H1 (cell line): ENCODE data around the gene NKX2-4. TPM values are rescaled to one million over a fixed set of nuclear protein-coding genes. Genes with fewer than 3 reads are reported as not detected.

Experiments used
- CTCF ChIA-PET: fragments of 300-600 bp; sonication (Branson Sonifier 250); formaldehyde crosslinking; loops from one replicate; lab custom pipeline; 2021; ENCODE audit not compliant: partially characterized antibody; lab: Charles Lee
- POLR2A ChIA-PET: fragments of 300-600 bp; sonication (Branson Sonifier 250); formaldehyde crosslinking; loops from one replicate; lab custom pipeline; 2021; ENCODE audit warnings: inconsistent platforms; ENCODE audit not compliant: partially characterized antibody; lab: Charles Lee
- DNase-seq, 2 experiments: peaks; one replicate each; pipeline versions ENCODE4 v3.0.0 to v3.0.0-alpha.2; 2010 to 2022; ENCODE audit warnings: low spot score in 2 of 2, low read depth in 1 of 2, mixed read lengths in 1 of 2
- FAIRE-seq: peaks from 2 replicates; lab custom pipeline; 2011; peaks lifted over from hg19 to GRCh38; lab: Jason Lieb, UNC
- H2AFZ ChIP-seq: 2 replicates; pipeline ENCODE4 v1.8.1; 2012; ENCODE audit warnings: low read length, inconsistent platforms
- H2AK5ac ChIP-seq: 2 replicates; pipeline ENCODE4 v1.6.1; 2013; ENCODE audit warnings: low read depth, low read length
- H2BK120ac ChIP-seq: replicated peaks from 2 replicates; pipeline ENCODE3; 2013; ENCODE audit warnings: low read depth, low read length, inconsistent platforms
- H2BK12ac ChIP-seq: 2 replicates; pipeline ENCODE4 v1.6.1; 2013; ENCODE audit warnings: low read depth, low read length
- H2BK15ac ChIP-seq: 2 replicates; pipeline ENCODE4 v1.6.1; 2013; ENCODE audit warnings: low read length
- H2BK20ac ChIP-seq: 2 replicates; pipeline ENCODE4 v1.6.1; 2013; ENCODE audit warnings: low read length
- H2BK5ac ChIP-seq: 2 replicates; pipeline ENCODE4 v1.6.1; 2013; ENCODE audit warnings: low read depth, low read length
- H3K14ac ChIP-seq: 2 replicates; pipeline ENCODE4 v1.6.1; 2013; ENCODE audit warnings: inconsistent platforms; ENCODE audit not compliant: insufficient read length
- H3K18ac ChIP-seq: 2 replicates; pipeline ENCODE4 v1.6.1; 2013; ENCODE audit warnings: low read length; ENCODE audit errors: extremely low read depth
- H3K23ac ChIP-seq: 2 replicates; pipeline ENCODE4 v1.6.1; 2013; ENCODE audit warnings: inconsistent platforms; ENCODE audit not compliant: insufficient read length
- H3K23me2 ChIP-seq: 2 replicates; pipeline ENCODE4 v1.6.1; 2013; ENCODE audit warnings: low read depth, low read length
- H3K27ac ChIP-seq: 2 replicates; pipeline ENCODE4 v1.6.1; 2011; ENCODE audit warnings: low read depth, low read length, inconsistent platforms
- H3K27me3 ChIP-seq, 4 experiments: replicated peaks in 1 of 4; 1 replicate in 1 of 4; 2 replicates in 3 of 4; pipeline versions ENCODE4 v1.6.1 to v1.8.1; 2011 to 2013; ENCODE audit warnings: low read length in 3 of 4, mild to moderate bottlenecking in 3 of 4, inconsistent platforms in 2 of 4, mixed read lengths in 2 of 4, moderate library complexity in 1 of 4; ENCODE audit not compliant: control insufficient read depth in 3 of 4, insufficient read depth in 3 of 4; ENCODE audit errors: extremely low read depth in 1 of 4
- H3K36me3 ChIP-seq, 4 experiments: 2 replicates each; pipeline versions ENCODE4 v1.6.1 to v1.8.1; 2011 to 2013; ENCODE audit warnings: mild to moderate bottlenecking in 4 of 4, low read length in 3 of 4, moderate library complexity in 2 of 4, control low read depth in 1 of 4, inconsistent platforms in 1 of 4; ENCODE audit not compliant: insufficient read depth in 4 of 4, control insufficient read depth in 2 of 4
- H3K4ac ChIP-seq: replicated peaks from 2 replicates; pipeline ENCODE3; 2013; ENCODE audit warnings: low read length, low read depth, mixed read lengths, inconsistent platforms; ENCODE audit not compliant: insufficient read length
- H3K4me1 ChIP-seq, 4 experiments: replicated peaks in 1 of 4; 1 replicate in 1 of 4; 2 replicates in 3 of 4; pipeline versions ENCODE4 v1.6.1 to v1.8.1; 2011 to 2013; ENCODE audit warnings: low read length in 3 of 4, inconsistent platforms in 2 of 4, mixed read lengths in 1 of 4; ENCODE audit not compliant: insufficient read depth in 4 of 4, control insufficient read depth in 3 of 4
- H3K4me2 ChIP-seq, 2 experiments: 2 replicates each; pipeline versions ENCODE4 v1.6.1 to v1.8.1; 2011 to 2013; ENCODE audit warnings: low read depth in 2 of 2, low read length in 2 of 2, control low read depth in 1 of 2, inconsistent platforms in 1 of 2, mild to moderate bottlenecking in 1 of 2; ENCODE audit not compliant: insufficient read depth in 1 of 2
- H3K4me3 ChIP-seq, 4 experiments: fragments of 200-600, 300-600 bp in 1 of 4; sonication (generic), shearing (Covaris generic), sonication (Bioruptor Twin) in 1 of 4; 2 replicates each; pipeline versions ENCODE4 v1.5.1 to v1.8.1; 2011 to 2016; ENCODE audit warnings: low read length in 4 of 4, low read depth in 3 of 4, control low read depth in 2 of 4, inconsistent platforms in 2 of 4, mild to moderate bottlenecking in 2 of 4, mixed read lengths in 1 of 4, moderate library complexity in 1 of 4; ENCODE audit not compliant: insufficient read depth in 2 of 4; ENCODE audit errors: extremely low read depth in 1 of 4
- H3K56ac ChIP-seq: replicated peaks from 2 replicates; pipeline ENCODE3; 2013; ENCODE audit warnings: low read depth, mild to moderate bottlenecking, mixed read lengths, low read length, inconsistent platforms; ENCODE audit not compliant: insufficient read length
- H3K79me1 ChIP-seq: 2 replicates; pipeline ENCODE4 v1.6.1; 2013; ENCODE audit warnings: low read depth, low read length, control low read depth
- H3K79me2 ChIP-seq, 2 experiments: 2 replicates each; pipeline versions ENCODE4 v1.6.1 to v1.8.1; 2012 to 2013; ENCODE audit warnings: low read length in 2 of 2, mild to moderate bottlenecking in 2 of 2, inconsistent platforms in 1 of 2; ENCODE audit not compliant: insufficient read depth in 2 of 2, control insufficient read depth in 1 of 2
- H3K9ac ChIP-seq, 4 experiments: replicated peaks in 1 of 4; 1 replicate in 1 of 4; 2 replicates in 3 of 4; pipeline versions ENCODE4 v1.6.1 to v1.8.1; 2011 to 2013; ENCODE audit warnings: low read depth in 3 of 4, low read length in 3 of 4, control low read depth in 2 of 4, mild to moderate bottlenecking in 2 of 4, moderate library complexity in 2 of 4, inconsistent platforms in 1 of 4; ENCODE audit errors: extremely low read depth in 1 of 4
- H3K9me3 ChIP-seq, 2 experiments: 2 replicates each; pipeline versions ENCODE4 v1.6.1 to v1.8.1; 2012 to 2013; ENCODE audit warnings: mild to moderate bottlenecking in 2 of 2, moderate library complexity in 2 of 2, control low read depth in 1 of 2, inconsistent platforms in 1 of 2, low read depth in 1 of 2, low read length in 1 of 2, mixed read lengths in 1 of 2; ENCODE audit not compliant: insufficient read depth in 2 of 2
- H4K20me1 ChIP-seq, 2 experiments: replicated peaks in 1 of 2; 2 replicates each; pipeline versions ENCODE3 to v1.8.1; 2011 to 2013; ENCODE audit warnings: inconsistent platforms in 2 of 2, low read length in 2 of 2, mild to moderate bottlenecking in 1 of 2; ENCODE audit not compliant: insufficient read depth in 2 of 2, control insufficient read depth in 1 of 2
- H4K5ac ChIP-seq: 2 replicates; pipeline ENCODE4 v1.6.1; 2013; ENCODE audit warnings: low read length, low read depth, mixed read lengths, inconsistent platforms; ENCODE audit not compliant: insufficient read length
- H4K8ac ChIP-seq: 2 replicates; pipeline ENCODE4 v1.8.0; 2013; ENCODE audit warnings: mild to moderate bottlenecking, moderate library complexity, low read length, inconsistent platforms; ENCODE audit not compliant: insufficient read depth; ENCODE audit errors: extremely low read depth
- H4K91ac ChIP-seq: replicated peaks from 2 replicates; pipeline ENCODE3; 2013; ENCODE audit warnings: low read length, mixed read lengths, inconsistent platforms; ENCODE audit not compliant: insufficient read length
- ATF2 ChIP-seq: IDR thresholded peaks from 2 replicates; pipeline ENCODE4 v1.6.1; 2012; ENCODE audit warnings: low read length, inconsistent platforms
- CBX8 ChIP-seq: fragments of 300-800, 300-1000 bp; sonication (generic); IDR thresholded peaks from 2 replicates; pipeline ENCODE4 v1.7.1; 2016; ENCODE audit warnings: low read depth, low read length, borderline replicate concordance
- CEBPB ChIP-seq: IDR thresholded peaks from 2 replicates; pipeline ENCODE4 v1.6.1; 2012; ENCODE audit warnings: low read depth, low read length
- HDAC2 ChIP-seq, 2 experiments: fragments of 300-600 bp in 1 of 2; sonication (generic) in 1 of 2; IDR thresholded peaks; 2 replicates each; pipeline ENCODE4 v1.6.1; 2011 to 2012; ENCODE audit warnings: low read depth in 2 of 2, low read length in 2 of 2, mild to moderate bottlenecking in 2 of 2, moderate library complexity in 2 of 2, borderline replicate concordance in 1 of 2, inconsistent platforms in 1 of 2
- JUN ChIP-seq: IDR thresholded peaks from 2 replicates; pipeline ENCODE4 v1.6.1; 2011; ENCODE audit warnings: low read depth, mild to moderate bottlenecking, improper control_type of control experiment, low read length
- KDM4A ChIP-seq: IDR thresholded peaks from one replicate; pipeline ENCODE4 v1.7.1; 2012; ENCODE audit warnings: low read depth, mild to moderate bottlenecking, moderate library complexity, low read length, inconsistent platforms; ENCODE audit not compliant: severe bottlenecking
- NRF1 ChIP-seq: IDR thresholded peaks from 2 replicates; pipeline ENCODE4 v1.6.1; 2011; ENCODE audit warnings: mild to moderate bottlenecking, low read depth, low read length, improper control_type of control experiment
- RAD21 ChIP-seq, 2 experiments: IDR thresholded peaks in 1 of 2; conservative IDR thresholded peaks in 1 of 2; 2 replicates each; pipeline ENCODE4 v1.6.1; 2011; ENCODE audit warnings: low read depth in 2 of 2, low read length in 2 of 2, improper control_type of control experiment in 1 of 2, inconsistent platforms in 1 of 2, mild to moderate bottlenecking in 1 of 2, moderate library complexity in 1 of 2
- RFX5 ChIP-seq: IDR thresholded peaks from 2 replicates; pipeline ENCODE4 v1.6.1; 2011; ENCODE audit warnings: low read depth, low read length, improper control_type of control experiment, borderline replicate concordance
- SIN3A ChIP-seq, 2 experiments: IDR thresholded peaks in 1 of 2; conservative IDR thresholded peaks in 1 of 2; 2 replicates each; pipeline ENCODE4 v1.6.1; 2011 to 2012; ENCODE audit warnings: low read length in 2 of 2, improper control_type of control experiment in 1 of 2, low read depth in 1 of 2, mild to moderate bottlenecking in 1 of 2
- SIRT6 ChIP-seq: IDR thresholded peaks from one replicate; pipeline ENCODE4 v1.7.1; 2012; ENCODE audit warnings: low read length, inconsistent platforms
- SP4 ChIP-seq: IDR thresholded peaks from 2 replicates; pipeline ENCODE4 v1.6.1; 2012; ENCODE audit warnings: low read length, inconsistent platforms
- TAF1 ChIP-seq: IDR thresholded peaks from 2 replicates; pipeline ENCODE4 v1.6.1; 2011; ENCODE audit warnings: mild to moderate bottlenecking, low read depth, low read length
- WGBS, 2 experiments: shearing (Covaris generic) in 1 of 2; methylation state at CpG; one replicate each; pipeline versions ENCODE4 v1.1.6 to v1.1.7; 2013 to 2015; ENCODE audit warnings: low lambda C conversion rate in 2 of 2, mixed read lengths in 2 of 2, inconsistent platforms in 1 of 2, low coverage in 1 of 2, missing lambda C conversion rate in 1 of 2; ENCODE audit not compliant: insufficient replicate concordance in 2 of 2, insufficient coverage in 1 of 2, insufficient read length in 1 of 2; ENCODE audit errors: extremely low coverage in 1 of 2, missing lambda C conversion rate in 1 of 2; 5-methylcytosine and 5-hydroxymethylcytosine counted together
- polyA plus RNA-seq, 7 experiments: library from polyadenylated mRNA; depleted of rRNA in 3 of 7; stranded (reverse) in 5 of 7; unstranded in 2 of 7; fragments of >200 nt in 5 of 7; fragments of 200-250 nt in 2 of 7; gene quantifications; 1 replicate in 5 of 7; 2 replicates in 1 of 7; 4 replicates in 1 of 7; pipeline versions ENCODE4 v1.2.1 to v1.2.3, GENCODE V29; 2011 to 2013; ENCODE audit warnings: missing spikeins in 2 of 7, mixed read lengths in 2 of 7
- total RNA-seq: library from RNA; stranded (reverse); fragmentation: NEBNext Ultra II Directional; extraction: Animal tissue kit (Norgen Biotek cat#: 25700); gene quantifications from 2 replicates; pipeline ENCODE4 v1.2.1, GENCODE V29; 2021

NKX2-4 gene
- total and polyA plus RNA-seq, 2 of the 8 experiments (the other 6 are each of a cell fraction or from before 2014, with no cell fraction given): 0.12 to 0.37 TPM

DNA sequence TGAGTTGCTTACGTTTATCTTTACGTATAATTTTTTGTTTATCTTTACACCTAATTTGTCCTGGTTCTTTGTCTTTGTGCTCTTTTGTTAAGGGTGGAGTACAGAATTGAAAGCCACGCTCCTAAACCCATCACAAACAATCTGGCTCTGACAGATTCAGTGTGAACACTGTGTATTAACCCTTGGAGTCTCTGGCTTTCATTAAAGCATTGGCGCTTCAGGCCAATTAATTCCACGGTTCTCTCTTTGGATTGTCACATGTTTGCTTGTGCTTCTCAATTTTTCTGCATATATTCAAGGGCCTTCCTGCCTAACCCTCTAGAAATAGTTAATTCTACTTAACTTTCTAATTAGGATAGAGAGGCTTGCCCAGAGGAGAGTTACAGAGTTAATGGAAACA lies 38.6 kb downstream of the NKX2-4 start:
- FAIRE-seq (no peak), DNase-seq (no peak)
- no peak overlapping the region for H2AFZ ChIP-seq
- WGBS, 2 experiments: 79% methylated on average over 5 of the region's 5 CpGs; no CpG with 5 or more reads in 1 of the 2 experiments
- H3K4me1 ChIP-seq: no peaks in the 10 kb centered on the region
- H3K9me3 ChIP-seq: no peaks in the 10 kb centered on the region
- no peak overlapping the region for H4K5ac ChIP-seq
- no peak overlapping the region for H3K18ac ChIP-seq
- H2BK15ac ChIP-seq: no peak overlapping the region
- no peak overlapping the region for H2BK120ac ChIP-seq
- H3K23ac ChIP-seq: no peak overlapping the region
- H3K9ac ChIP-seq: no peak overlapping the region
- H3K23me2 ChIP-seq: no peaks in the 10 kb centered on the region; the same call in 1 of the 2 replicates
- H2BK12ac ChIP-seq: no peak overlapping the region
- ChIA-PET CTCF (no interaction called here), POLR2A (no interaction called here)
- peaks cover 16 to 76% (median 41%) of the 10 kb centered on the region in 4 experiments for H3K36me3 ChIP-seq
- H3K14ac ChIP-seq: no peak overlapping the region
- no peak overlapping the region for H2AK5ac ChIP-seq
- H2BK5ac ChIP-seq: no peak overlapping the region
- no peak overlapping the region for H3K4me2 ChIP-seq
- H4K20me1 ChIP-seq: no peaks in the 10 kb centered on the region
- H4K8ac ChIP-seq: no peak overlapping the region
- no peak overlapping the region for H2BK20ac ChIP-seq
- H3K4me3 ChIP-seq: no peak overlapping the region
- H3K79me1 ChIP-seq: no peaks in the 10 kb centered on the region
- no peak overlapping the region for H3K27ac ChIP-seq
- no peaks in the 10 kb centered on the region for H3K79me2 ChIP-seq
- no peak overlapping the region for H3K56ac ChIP-seq
- H3K4ac ChIP-seq: no peak overlapping the region
- no peaks in the 10 kb centered on the region for H3K27me3 ChIP-seq
- TF ChIP-seq RFX5: no peak
- TF ChIP-seq TAF1: no peak
- no peak for TF ChIP-seq NRF1
- TF ChIP-seq CEBPB: no peak
- no peak for TF ChIP-seq HDAC2 (IDR thresholded peaks at IDR 0.05; ENCODE audit: borderline replicate concordance in 1 of 2, low read depth in 2 of 2, low read length in 2 of 2)
- TF ChIP-seq RAD21 (IDR thresholded peaks at IDR 0.05 in 1 of 2, conservative IDR thresholded peaks at IDR 0.05 in 1 of 2; ENCODE audit: low read depth in 2 of 2, low read length in 2 of 2): no peak
- no peak for TF ChIP-seq SIRT6
- TF ChIP-seq JUN: no peak
- no peak for TF ChIP-seq SP4
- TF ChIP-seq ATF2: no peak
- TF ChIP-seq SIN3A (conservative IDR thresholded peaks at IDR 0.05 in 1 of 2, IDR thresholded peaks at IDR 0.05 in 1 of 2; ENCODE audit: low read depth in 1 of 2, low read length in 2 of 2): no peak
- no peak for TF ChIP-seq KDM4A
- TF ChIP-seq CBX8: no peak
- H4K91ac ChIP-seq: no peak overlapping the region
